GM12878 (cell line): Measurements from ENCODE around the gene TPMT. TPM values are rescaled to one million over a fixed set of nuclear protein-coding genes. Genes with fewer than 3 reads are reported as not detected.

Experiments
- CEBPB ChIP-seq, 2 experiments: fragments of 150-350 bp in 1 of 2; IDR thresholded peaks; 2 replicates each; pipeline ENCODE4 v1.6.1; 2012 to 2014; ENCODE audit warnings: low read depth in 2 of 2, low read length in 2 of 2, borderline replicate concordance in 1 of 2, inconsistent platforms in 1 of 2
- CHD1 ChIP-seq: IDR thresholded peaks from 2 replicates; pipeline ENCODE4 v1.6.1; 2012; ENCODE audit warnings: low read depth, low read length, improper control_type of control experiment
- FOXK2 ChIP-seq: fragments of 450-650 bp; IDR thresholded peaks from 2 replicates; pipeline ENCODE4 v1.6.1; 2017; ENCODE audit warnings: mild to moderate bottlenecking, moderate library complexity
- HDAC2 ChIP-seq: fragments of 200-600 bp; sonication (generic); IDR thresholded peaks from 2 replicates; pipeline ENCODE4 v1.6.1; 2017
- HSF1 ChIP-seq: fragments of 150-350 bp; IDR thresholded peaks from 2 replicates; pipeline ENCODE4 v1.6.1; 2014; ENCODE audit warnings: mild to moderate bottlenecking, low read depth, low read length
- LARP7 ChIP-seq: fragments of 450-650 bp; IDR thresholded peaks from 2 replicates; pipeline ENCODE4 v1.6.1; 2017; ENCODE audit warnings: mild to moderate bottlenecking
- MLLT1 ChIP-seq: fragments of 450-650 bp; IDR thresholded peaks from 2 replicates; pipeline ENCODE4 v1.6.1; 2016; ENCODE audit warnings: mild to moderate bottlenecking
- MTA3 ChIP-seq: IDR thresholded peaks from 2 replicates; pipeline ENCODE4 v1.6.1; 2012; ENCODE audit warnings: low read length, inconsistent platforms, borderline replicate concordance
- NRF1 ChIP-seq: conservative IDR thresholded peaks from 2 replicates; pipeline ENCODE4 v1.6.1; 2011; ENCODE audit warnings: mild to moderate bottlenecking, low read depth, low read length, improper control_type of control experiment
- PAX5 ChIP-seq: IDR thresholded peaks from 2 replicates; pipeline ENCODE4 v1.6.1; 2011; ENCODE audit warnings: low read depth, low read length, borderline replicate concordance
- RUNX3 ChIP-seq: IDR thresholded peaks from 2 replicates; pipeline ENCODE4 v1.6.1; 2012; ENCODE audit warnings: low read length, inconsistent platforms
- SREBF1 ChIP-seq: IDR thresholded peaks from 2 replicates; pipeline ENCODE4 v1.6.1; 2012; ENCODE audit warnings: mild to moderate bottlenecking, low read length
- SUZ12 ChIP-seq: fragments of 200-600 bp; sonication (generic); IDR thresholded peaks from one replicate; pipeline ENCODE4 v1.6.1; 2018; ENCODE audit warnings: antibody characterized with exemption, mild to moderate bottlenecking; ENCODE audit not compliant: unreplicated experiment
- polyA plus RNA-seq, 11 experiments: library from polyadenylated mRNA; depleted of rRNA in 4 of 11; unstranded in 6 of 11; stranded (reverse) in 5 of 11; fragments of >200 nt; fragmentation: Nextera tagmentation in 4 of 11; fragmentation: Illumina TruSeq in 1 of 11; extraction: Ambion mirVana in 4 of 11; extraction: Trizol in 1 of 11; gene quantifications; 1 replicate in 1 of 11; 2 replicates in 10 of 11; pipeline versions ENCODE4 v1.2.1 to v1.2.3, GENCODE V29; 2011 to 2016; ENCODE audit warnings: inconsistent platforms in 2 of 11, missing spikeins in 2 of 11, low read depth in 1 of 11
- total RNA-seq, 4 experiments: library from RNA; depleted of rRNA in 3 of 4; stranded (reverse); fragments of >200 nt in 3 of 4; fragmentation: Illumina TruSeq in 1 of 4; extraction: Trizol in 1 of 4; gene quantifications; 2 replicates each; pipeline versions ENCODE4 v1.2.1 to v1.2.3, GENCODE V29; 2013 to 2021
- TF ChIP-seq, protein P1 (sequence below): fragments of 450-650 bp; IDR thresholded peaks from 2 replicates; pipeline ENCODE4 v1.6.1; 2016; ENCODE audit warnings: mild to moderate bottlenecking, moderate library complexity, borderline replicate concordance
- TF ChIP-seq, protein P2 (sequence below): fragments of 450-650 bp; IDR thresholded peaks from 2 replicates; pipeline ENCODE4 v1.6.1; 2017; ENCODE audit warnings: borderline replicate concordance
- TF ChIP-seq, protein P3 (sequence below): fragments of 450-650 bp; formaldehyde crosslinking; IDR thresholded peaks from 2 replicates; pipeline ENCODE4 v1.4.0; 2022; ENCODE audit warnings: mild to moderate bottlenecking, moderate library complexity
- TF ChIP-seq, protein P4 (sequence below): IDR thresholded peaks from 2 replicates; pipeline ENCODE4 v1.6.1; 2011; ENCODE audit warnings: low read depth, low read length, improper control_type of control experiment, borderline replicate concordance

The TPMT gene
- total and polyA plus RNA-seq, 10 of the 15 experiments (the other 5 are each of a cell fraction or from before 2014, with no cell fraction given): 7.9 to 18.2 (median 16.3) TPM

DNA sequence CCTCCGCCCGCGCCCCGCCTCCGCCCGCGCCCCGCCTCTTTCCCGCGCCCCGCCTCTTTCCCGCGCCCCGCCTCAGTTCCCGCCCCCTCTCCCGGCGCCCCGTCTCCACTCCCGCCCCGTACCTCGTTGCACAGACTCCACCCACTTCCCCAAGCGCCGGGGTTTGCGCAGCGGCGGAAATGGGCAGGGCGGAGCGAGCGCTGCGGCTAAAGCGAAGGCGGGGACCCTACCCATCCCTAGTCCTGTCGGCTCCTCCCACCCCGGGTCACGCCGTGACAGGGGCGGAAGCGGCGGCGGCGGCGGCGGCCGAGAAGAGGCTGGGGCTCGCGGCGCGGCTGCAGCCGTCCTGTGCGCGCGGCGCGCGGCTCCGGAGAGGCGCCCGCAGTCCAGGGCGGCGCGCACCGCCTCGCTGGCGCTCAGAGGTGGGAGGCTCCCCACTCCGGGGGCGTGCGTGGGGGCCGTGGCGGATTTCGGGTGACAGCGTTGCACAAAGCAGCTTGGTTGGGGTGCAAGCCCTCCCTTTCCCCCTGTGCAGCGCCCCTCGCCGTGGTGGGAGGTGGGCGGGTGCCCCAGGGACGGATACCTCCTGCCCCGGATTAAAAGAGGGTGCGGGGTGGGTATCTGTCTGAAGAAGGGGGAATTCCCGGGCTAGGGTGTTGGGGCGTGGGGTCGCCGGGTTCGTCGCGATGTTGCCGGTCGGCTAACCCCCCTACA is 430 bp upstream of the TPMT start, which contains the start of gene KDM1B (continued):
- TF ChIP-seq, protein P1, sequence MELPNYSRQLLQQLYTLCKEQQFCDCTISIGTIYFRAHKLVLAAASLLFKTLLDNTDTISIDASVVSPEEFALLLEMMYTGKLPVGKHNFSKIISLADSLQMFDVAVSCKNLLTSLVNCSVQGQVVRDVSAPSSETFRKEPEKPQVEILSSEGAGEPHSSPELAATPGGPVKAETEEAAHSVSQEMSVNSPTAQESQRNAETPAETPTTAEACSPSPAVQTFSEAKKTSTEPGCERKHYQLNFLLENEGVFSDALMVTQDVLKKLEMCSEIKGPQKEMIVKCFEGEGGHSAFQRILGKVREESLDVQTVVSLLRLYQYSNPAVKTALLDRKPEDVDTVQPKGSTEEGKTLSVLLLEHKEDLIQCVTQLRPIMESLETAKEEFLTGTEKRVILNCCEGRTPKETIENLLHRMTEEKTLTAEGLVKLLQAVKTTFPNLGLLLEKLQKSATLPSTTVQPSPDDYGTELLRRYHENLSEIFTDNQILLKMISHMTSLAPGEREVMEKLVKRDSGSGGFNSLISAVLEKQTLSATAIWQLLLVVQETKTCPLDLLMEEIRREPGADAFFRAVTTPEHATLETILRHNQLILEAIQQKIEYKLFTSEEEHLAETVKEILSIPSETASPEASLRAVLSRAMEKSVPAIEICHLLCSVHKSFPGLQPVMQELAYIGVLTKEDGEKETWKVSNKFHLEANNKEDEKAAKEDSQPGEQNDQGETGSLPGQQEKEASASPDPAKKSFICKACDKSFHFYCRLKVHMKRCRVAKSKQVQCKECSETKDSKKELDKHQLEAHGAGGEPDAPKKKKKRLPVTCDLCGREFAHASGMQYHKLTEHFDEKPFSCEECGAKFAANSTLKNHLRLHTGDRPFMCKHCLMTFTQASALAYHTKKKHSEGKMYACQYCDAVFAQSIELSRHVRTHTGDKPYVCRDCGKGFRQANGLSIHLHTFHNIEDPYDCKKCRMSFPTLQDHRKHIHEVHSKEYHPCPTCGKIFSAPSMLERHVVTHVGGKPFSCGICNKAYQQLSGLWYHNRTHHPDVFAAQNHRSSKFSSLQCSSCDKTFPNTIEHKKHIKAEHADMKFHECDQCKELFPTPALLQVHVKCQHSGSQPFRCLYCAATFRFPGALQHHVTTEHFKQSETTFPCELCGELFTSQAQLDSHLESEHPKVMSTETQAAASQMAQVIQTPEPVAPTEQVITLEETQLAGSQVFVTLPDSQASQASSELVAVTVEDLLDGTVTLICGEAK: no peak
- TF ChIP-seq SREBF1: no peak
- TF ChIP-seq MLLT1: no peak
- TF ChIP-seq HSF1: no peak
- no peak for TF ChIP-seq FOXK2
- peak; percentile 90 for TF ChIP-seq LARP7
- no peak for TF ChIP-seq PAX5
- TF ChIP-seq MTA3: no peak
- TF ChIP-seq, protein P2, sequence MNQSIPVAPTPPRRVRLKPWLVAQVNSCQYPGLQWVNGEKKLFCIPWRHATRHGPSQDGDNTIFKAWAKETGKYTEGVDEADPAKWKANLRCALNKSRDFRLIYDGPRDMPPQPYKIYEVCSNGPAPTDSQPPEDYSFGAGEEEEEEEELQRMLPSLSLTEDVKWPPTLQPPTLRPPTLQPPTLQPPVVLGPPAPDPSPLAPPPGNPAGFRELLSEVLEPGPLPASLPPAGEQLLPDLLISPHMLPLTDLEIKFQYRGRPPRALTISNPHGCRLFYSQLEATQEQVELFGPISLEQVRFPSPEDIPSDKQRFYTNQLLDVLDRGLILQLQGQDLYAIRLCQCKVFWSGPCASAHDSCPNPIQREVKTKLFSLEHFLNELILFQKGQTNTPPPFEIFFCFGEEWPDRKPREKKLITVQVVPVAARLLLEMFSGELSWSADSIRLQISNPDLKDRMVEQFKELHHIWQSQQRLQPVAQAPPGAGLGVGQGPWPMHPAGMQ: no peak
- TF ChIP-seq HDAC2: no peak; the same call in 1 of the 2 replicates
- no peak for TF ChIP-seq CEBPB (IDR thresholded peaks at IDR 0.05; ENCODE audit: borderline replicate concordance in 1 of 2, low read depth in 2 of 2, low read length in 2 of 2)
- TF ChIP-seq, protein P3, sequence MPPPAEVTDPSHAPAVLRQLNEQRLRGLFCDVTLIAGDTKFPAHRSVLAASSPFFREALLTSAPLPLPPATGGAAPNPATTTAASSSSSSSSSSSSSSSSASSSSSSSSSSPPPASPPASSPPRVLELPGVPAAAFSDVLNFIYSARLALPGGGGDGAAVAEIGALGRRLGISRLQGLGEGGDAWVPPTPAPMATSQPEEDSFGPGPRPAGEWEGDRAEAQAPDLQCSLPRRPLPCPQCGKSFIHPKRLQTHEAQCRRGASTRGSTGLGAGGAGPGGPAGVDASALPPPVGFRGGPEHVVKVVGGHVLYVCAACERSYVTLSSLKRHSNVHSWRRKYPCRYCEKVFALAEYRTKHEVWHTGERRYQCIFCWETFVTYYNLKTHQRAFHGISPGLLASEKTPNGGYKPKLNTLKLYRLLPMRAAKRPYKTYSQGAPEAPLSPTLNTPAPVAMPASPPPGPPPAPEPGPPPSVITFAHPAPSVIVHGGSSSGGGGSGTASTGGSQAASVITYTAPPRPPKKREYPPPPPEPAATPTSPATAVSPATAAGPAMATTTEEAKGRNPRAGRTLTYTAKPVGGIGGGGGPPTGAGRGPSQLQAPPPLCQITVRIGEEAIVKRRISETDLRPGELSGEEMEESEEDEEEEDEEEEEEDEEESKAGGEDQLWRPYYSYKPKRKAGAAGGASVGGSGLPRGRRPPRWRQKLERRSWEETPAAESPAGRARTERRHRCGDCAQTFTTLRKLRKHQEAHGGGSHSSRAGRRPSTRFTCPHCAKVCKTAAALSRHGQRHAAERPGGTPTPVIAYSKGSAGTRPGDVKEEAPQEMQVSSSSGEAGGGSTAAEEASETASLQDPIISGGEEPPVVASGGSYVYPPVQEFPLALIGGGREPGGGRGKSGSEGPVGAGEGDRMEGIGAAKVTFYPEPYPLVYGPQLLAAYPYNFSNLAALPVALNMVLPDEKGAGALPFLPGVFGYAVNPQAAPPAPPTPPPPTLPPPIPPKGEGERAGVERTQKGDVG (CRISPR knock-in tag): no peak
- TF ChIP-seq NRF1: peak; percentile 59
- TF ChIP-seq, protein P4, sequence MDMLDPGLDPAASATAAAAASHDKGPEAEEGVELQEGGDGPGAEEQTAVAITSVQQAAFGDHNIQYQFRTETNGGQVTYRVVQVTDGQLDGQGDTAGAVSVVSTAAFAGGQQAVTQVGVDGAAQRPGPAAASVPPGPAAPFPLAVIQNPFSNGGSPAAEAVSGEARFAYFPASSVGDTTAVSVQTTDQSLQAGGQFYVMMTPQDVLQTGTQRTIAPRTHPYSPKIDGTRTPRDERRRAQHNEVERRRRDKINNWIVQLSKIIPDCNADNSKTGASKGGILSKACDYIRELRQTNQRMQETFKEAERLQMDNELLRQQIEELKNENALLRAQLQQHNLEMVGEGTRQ: no peak
- TF ChIP-seq RUNX3: no peak
- TF ChIP-seq SUZ12: no peak
- TF ChIP-seq CHD1: no peak
